GM18861 (cell line): ENCODE results near the gene BASP1.
"Not testable (repeated sequence)": the region's sequence is repeated elsewhere in the genome, so short reads cannot be mapped to it uniquely, and the experiment has no call there.

Source experiments
- ATAC-seq: cut with Tn5 transposase; IDR thresholded peaks from one replicate; pipeline ENCODE4 v1.9.1; 2021; ENCODE audit not compliant: unreplicated experiment

Gene BASP1

GRCh38 chr5:17190799-17191391, 26.5 kb upstream of the BASP1 start:
- ATAC-seq = no peak

- ATAC-seq = not testable (repeated sequence)
These were observed 25.9 kb upstream of the BASP1 start for GRCh38 chr5:17191574-17191973.

GRCh38 chr5:17192191-17192590, 25.2 kb upstream of the BASP1 start:
- ATAC-seq = no peak

GRCh38 chr5:17196024-17196423, 21.4 kb upstream of the BASP1 start:
- ATAC-seq = no peak

- no peak for ATAC-seq
These were observed 20.7 kb upstream of the BASP1 start for GRCh38 chr5:17196697-17197096.

GRCh38 chr5:17203329-17204132, 13.9 kb upstream of the BASP1 start:
- ATAC-seq = peak; percentile 83

GRCh38 chr5:17204133-17204489, 13.3 kb upstream of the BASP1 start:
- ATAC-seq = no peak

GRCh38 chr5:17206021-17206420, 11.4 kb upstream of the BASP1 start:
- ATAC-seq = no peak

GRCh38 chr5:17212191-17212590, 5.2 kb upstream of the BASP1 start:
- no peak for ATAC-seq

- no peak for ATAC-seq
These were observed 4.4 kb upstream of the BASP1 start for GRCh38 chr5:17212996-17213395.

- no peak for ATAC-seq
These were observed 3.5 kb upstream of the BASP1 start for GRCh38 chr5:17213938-17214337.

GRCh38 chr5:17214893-17215292, 2.5 kb upstream of the BASP1 start:
- no peak for ATAC-seq

GRCh38 chr5:17215361-17215760, 2.1 kb upstream of the BASP1 start:
- ATAC-seq = no peak

GRCh38 chr5:17216176-17216973, 1.1 kb upstream of the BASP1 start:
- peak; percentile 44 for ATAC-seq

- no peak for ATAC-seq
These were observed 398 bp upstream of the BASP1 start for GRCh38 chr5:17216974-17217492.

- ATAC-seq = peak; percentile 24
These were observed 1.0 kb downstream of the BASP1 start for GRCh38 chr5:17218353-17219005.

GRCh38 chr5:17219006-17219422, 1.6 kb downstream of the BASP1 start:
- no peak for ATAC-seq

GRCh38 chr5:17219469-17219868, 2.0 kb downstream of the BASP1 start:
- no peak for ATAC-seq

- ATAC-seq = no peak
These were observed 2.6 kb downstream of the BASP1 start for GRCh38 chr5:17219992-17220391.

- no peak for ATAC-seq
These were observed 3.0 kb downstream of the BASP1 start for GRCh38 chr5:17220469-17220868.
